Left ventricle myocardium superior (tissue), 1 donor: Measurements from ENCODE around the gene TRMT2A. TPM values are rescaled to one million over a fixed set of nuclear protein-coding genes. Genes with fewer than 3 reads are reported as not detected.
A peak's percentile ranks its signal among the peaks of the same experiment; 100 is the strongest.

ENCODE experiments used
- ATAC-seq: fragments of 200-7000 bp; cut with Tn5 transposase; one replicate; pipeline ENCODE4 v1.9.1; 2020; ENCODE audit warnings: mild to moderate bottlenecking, moderate library complexity
- DNase-seq: peaks from one replicate; pipeline ENCODE4 v3.0.0-alpha.2; 2020
- intact Hi-C: fragments of 100-400 bp; cut with micrococcal nuclease; formaldehyde crosslinking; loops from one replicate; pipeline ENCODE4 v1.11.0; 2022
- total RNA-seq: library from RNA; stranded (reverse); fragmentation: NEBNext Ultra II Directional; extraction: Animal tissue kit (Norgen Biotek cat#: 25700); gene quantifications from one replicate; pipeline ENCODE4 v1.2.1, GENCODE V29; 2021
- donor health status: DM: no; HTN: yes; CAD: no; lungs with severe emphysema.

The TRMT2A gene
- total RNA-seq, 1 donor from 2014 or later: 28.5 TPM

DNA sequence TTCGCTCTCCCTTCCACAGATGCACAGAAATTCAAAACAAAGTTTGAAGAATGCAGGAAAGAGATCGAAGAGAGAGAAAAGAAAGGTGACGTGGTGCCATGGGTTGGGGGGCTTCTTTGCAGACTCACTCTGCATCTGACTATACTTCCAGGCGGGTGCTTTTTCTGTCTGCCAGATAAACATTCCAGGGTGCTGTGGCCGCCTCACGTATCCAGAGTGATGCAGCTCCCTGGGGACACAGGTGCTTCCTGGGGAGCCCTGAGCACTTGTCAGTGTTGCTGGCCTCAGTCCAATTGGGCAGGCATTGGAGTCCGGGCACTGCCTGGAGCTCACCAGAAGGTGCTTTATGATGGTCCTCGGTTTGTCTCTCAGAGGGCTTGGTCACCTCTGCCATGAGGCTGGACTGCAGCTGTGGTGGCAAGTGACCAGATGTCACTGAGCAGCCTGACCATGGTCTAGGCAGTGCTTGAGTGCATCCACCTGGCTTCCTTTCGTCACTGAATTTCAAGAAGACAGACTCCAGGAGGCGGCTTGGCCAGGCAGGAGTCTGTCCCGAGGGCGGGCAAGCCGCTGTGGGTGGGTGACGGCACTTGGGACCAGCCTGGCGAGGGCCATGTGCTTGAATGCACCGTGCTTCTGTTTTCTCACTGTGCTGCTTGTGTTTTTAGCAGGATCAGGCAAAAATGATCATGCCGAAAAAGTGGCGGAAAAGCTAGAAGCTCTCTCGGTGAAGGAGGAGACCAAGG is 9.4 kb upstream of the TRMT2A start:
- ATAC-seq (no peak), DNase-seq (no peak)
- intact Hi-C loops: no loop called here

GRCh38 chr22:20125201-20126174 is 8.5 kb upstream of the TRMT2A start:
- ATAC-seq (no peak), DNase-seq (no peak)

DNA sequence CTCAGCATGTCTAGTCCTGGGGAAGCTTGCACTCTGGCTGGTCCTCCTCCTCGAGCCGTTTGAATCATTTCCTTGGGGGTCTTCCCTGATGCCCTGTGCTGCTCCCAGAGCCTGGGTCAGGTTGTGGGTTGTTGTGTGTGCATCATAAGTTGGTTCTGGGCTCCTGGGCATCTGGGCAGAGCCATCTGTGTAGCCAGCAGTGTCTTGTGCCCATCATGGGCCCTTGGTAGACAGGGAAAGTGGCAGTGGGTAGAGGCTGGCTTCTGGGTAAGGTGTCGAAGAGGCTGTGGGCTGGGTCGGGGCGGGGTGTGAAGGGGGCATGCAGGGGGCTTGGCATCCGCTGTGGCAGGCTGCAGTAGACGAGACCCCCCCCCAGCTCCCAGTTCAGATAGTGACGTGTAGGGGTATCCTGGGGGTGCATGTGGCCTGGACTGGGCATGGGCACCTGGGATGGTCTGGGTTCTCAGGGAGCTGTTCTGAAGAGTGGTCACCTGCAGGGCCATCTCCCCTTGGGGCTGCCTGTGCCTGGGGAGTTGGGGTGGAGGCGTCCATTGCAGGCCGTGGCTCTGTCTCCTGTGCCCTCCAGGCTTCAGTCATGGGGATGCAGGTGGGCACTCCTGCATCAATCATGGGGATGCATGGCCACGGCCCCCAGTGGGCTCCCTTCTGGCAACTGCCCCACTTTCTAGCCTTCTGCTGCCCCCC is 7.2 kb upstream of the TRMT2A start:
- intact Hi-C loops: no loop called here
- ATAC-seq: no peak
- no peak for DNase-seq

More at GRCh38 chr22:20125201-20126174, 8.5 kb upstream of the TRMT2A start:
- intact Hi-C loops: no loop called here

- intact Hi-C loops: no loop called here
Observed at GRCh38 chr22:20123366-20124082, 6.5 kb upstream of the TRMT2A start.

DNA sequence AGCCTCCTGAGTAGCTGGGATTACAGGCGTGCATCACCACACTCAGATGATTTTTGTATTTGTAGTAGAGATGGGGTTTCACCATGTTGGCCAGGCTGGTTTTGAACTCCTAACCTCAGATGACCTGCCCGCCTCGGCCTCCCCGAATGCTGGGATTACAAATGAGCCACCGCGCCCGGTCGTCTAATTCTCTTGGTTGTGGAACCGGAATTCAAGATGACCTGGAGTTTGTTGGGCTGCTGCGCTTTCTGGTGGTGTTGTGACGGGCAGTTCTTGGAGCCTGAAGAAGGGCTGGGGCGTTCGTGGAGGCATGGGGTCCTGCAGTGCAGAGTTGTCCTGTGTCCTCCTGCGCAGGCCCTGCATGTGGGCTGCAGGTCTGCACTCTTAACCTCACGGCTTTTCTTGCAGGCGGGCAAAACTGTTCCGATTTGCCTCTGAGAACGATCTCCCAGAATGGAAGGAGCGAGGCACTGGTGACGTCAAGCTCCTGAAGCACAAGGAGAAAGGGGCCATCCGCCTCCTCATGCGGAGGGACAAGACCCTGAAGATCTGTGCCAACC is 4.9 kb upstream of the TRMT2A start:
- ATAC-seq (no peak), DNase-seq (peak; percentile 21)
- intact Hi-C loops: no loop called here

More at GRCh38 chr22:20123366-20124082, 6.5 kb upstream of the TRMT2A start:
- ATAC-seq (no peak), DNase-seq (no peak)

DNA sequence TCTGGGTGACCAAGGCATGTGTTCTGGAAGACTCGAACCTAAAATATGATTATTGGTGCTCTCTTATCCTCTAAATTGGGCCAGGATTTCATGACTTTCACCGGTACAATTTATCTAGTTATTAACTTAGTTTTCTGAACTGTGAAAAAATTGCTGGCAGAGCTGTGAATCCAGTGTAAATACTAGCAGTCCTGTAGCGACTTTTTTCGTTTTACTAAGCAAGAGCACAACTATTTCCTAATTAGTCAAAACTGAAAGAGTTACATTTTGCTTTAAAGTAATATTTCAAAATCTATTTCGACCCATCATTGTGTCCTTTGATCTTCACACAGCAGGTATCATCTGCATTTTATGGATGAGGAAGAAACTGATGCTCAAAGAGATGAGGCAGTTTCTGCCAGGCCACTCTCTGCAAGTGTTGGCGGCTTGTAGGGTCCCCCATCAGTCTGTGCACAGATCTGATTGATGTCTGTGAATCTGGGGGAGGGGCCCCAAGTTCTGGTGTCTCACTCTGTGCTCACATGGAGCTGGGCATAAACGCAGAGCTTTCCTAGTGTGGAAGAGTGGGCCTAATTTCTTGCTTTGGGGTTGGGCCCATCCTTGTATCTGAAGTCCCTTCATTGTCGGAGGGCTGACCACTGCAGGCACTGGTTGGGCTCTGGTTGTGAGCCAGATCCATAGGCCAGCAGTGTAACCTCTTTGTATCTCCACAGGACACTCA is 1.4 kb upstream of the TRMT2A start:
- ATAC-seq: no peak
- intact Hi-C loops: no loop called here
- DNase-seq: peak; percentile 18

DNA sequence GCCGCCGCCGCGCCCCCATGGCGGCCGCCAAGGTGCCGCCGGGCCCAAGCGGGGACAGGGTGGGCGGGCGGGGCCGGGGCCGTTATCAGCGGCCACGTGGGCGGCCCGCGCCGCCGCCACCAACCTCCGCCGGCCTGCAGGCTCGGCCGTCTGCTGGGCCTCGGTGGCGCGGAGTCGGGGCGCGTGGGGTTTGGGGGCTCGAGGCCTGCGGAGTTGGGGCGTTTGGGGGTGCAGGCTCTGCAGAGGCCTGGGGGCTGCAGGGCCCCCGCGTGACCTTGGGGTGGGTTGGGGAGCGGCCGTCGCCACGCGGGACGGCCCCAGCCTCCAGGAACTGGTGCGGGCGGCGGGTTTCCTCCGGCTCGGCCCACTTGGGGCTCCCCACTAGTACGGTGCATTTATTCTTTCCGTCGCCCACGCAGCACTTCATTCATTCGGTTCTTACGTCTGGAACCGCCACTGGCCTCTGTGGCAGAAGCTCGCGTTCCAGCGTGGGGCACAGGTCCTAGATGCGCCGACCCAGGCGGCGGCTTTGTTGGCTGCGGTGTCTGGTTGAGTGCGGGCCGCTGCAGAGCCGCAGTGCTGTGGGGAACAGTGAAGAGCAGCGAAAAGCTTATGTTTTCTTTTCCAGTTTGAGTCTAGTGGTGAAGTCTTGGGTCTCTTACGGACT is 740 bp upstream of the TRMT2A start:
- DNase-seq (peak; percentile 45), ATAC-seq (no peak)
- intact Hi-C loops: no loop called here

GRCh38 chr22:20116376-20116950 is 563 bp downstream of the TRMT2A start:
- intact Hi-C loops: no loop called here
- DNase-seq: peak; percentile 43
- peak; percentile 2 for ATAC-seq

DNA sequence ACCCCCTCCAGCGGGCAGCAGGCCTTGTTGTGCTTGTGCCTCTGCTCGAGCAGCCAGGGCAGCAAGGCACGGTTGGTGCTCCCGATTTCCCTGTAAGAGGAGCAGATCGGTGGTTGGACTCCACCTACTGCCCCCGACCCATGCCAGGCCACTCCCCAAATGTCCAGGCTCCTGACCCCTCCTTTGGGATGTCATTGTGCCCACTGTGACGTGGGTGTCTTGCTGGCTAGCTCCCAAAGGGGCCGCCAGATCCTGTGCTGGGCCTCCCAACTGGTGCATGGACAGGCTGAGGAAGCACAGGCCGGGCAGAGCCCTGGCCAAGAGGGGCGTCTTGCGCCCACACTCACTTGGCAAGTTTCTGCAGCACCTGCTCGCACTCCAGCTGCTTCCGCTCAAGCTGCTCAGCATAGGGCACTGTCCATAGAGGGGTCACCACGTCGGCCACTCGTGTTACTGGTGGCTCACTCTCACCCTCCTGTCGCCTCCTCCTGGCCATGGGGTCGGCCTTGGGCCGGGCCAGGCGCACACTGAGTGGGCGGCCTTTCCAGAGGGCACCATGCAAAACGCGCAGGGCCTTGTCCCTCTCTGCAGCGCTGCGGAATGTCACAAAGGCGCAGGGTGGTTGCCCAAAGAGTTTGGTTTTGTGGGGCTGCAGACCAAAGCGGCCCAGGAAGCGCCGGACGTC is 1.2 kb downstream of the TRMT2A start, which contains the start of gene RANBP1:
Gene RANBP1 (plus strand): TSS at position 414 of the 685 bp plus-strand sequence. CDS start 81 bp downstream, at position 495.
- ATAC-seq (no peak), DNase-seq (peak; percentile 37)
- intact Hi-C loops: no loop called here

- ATAC-seq (no peak), DNase-seq (peak; percentile 30)
- intact Hi-C loops: no loop called here
Observed at GRCh38 chr22:20114506-20115475, 2.2 kb downstream of the TRMT2A start.

DNA sequence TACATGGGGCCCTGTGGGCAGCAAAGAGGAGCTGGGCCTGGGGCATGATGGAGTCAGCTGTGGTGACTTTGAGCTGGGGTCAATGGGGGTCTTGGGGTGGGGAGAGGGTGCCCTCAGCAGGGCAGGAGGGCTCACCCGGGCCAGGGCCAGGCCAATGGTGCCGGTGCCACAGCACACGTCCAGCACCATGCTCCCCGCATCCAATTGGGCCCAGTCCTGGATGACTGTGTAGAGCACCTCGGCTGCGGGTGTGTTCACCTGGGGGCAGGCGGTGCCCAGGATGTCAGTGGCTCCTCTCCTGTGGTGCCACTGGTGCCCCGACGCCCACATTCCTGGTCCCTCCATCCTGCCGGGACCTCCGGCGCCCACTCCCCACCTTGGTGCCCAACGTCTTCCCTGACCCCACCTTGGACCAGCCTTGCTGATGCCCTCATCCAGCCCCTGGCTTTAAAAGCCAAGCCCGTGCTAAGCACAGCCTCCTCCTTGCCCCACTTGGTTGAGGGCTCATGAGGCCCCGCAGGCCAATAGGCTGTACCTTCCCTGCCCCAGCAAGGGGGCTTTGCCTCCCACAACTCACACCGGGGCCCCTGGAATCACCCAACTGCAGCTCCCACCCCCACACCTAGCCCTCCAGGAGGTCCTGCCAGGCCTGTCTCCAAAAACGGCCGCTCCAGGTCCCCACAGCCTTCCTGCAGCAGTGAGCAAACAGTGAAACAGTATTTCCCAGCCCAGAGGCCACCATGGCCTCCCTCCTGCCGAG is 3.3 kb downstream of the TRMT2A start:
- DNase-seq: peak; percentile 11
- no peak for ATAC-seq
- intact Hi-C loops: no loop called here

GRCh38 chr22:20112623-20113511 is 4.2 kb downstream of the TRMT2A start:
- no peak for ATAC-seq
- intact Hi-C loops: no loop called here
- peak; percentile 29 for DNase-seq
